Neural progenitor cell (in vitro differentiated cells): ENCODE measurements around the gene SYT6. TPM values are rescaled to one million over a fixed set of nuclear protein-coding genes. Genes with fewer than 3 reads are reported as not detected.

ENCODE experiments used
- DNase-seq: peaks from one replicate; pipeline ENCODE4 v3.0.0-alpha.2; 2016; ENCODE audit warnings: low spot score
- H2AFZ ChIP-seq: fragments of 200-600 bp; sonication (generic); replicated peaks from 2 replicates; pipeline ENCODE4 v1.6.1; 2016; ENCODE audit warnings: antibody characterized with exemption
- H3F3A ChIP-seq: fragments of 200-600 bp; sonication (generic); 2 replicates; pipeline ENCODE4 v1.6.1; 2016; ENCODE audit warnings: antibody characterized with exemption, low read depth
- H3K27ac ChIP-seq: fragments of 200-600 bp; sonication (generic); 2 replicates; pipeline ENCODE4 v1.5.1; 2016; ENCODE audit warnings: mild to moderate bottlenecking
- H3K27me3 ChIP-seq: fragments of 200-600 bp; sonication (generic); 2 replicates; pipeline ENCODE4 v1.6.1; 2016; ENCODE audit warnings: mild to moderate bottlenecking, moderate library complexity
- H3K36me3 ChIP-seq: fragments of 200-600 bp; sonication (generic); 2 replicates; pipeline ENCODE4 v1.5.1; 2016
- H3K4me1 ChIP-seq: fragments of 200-600 bp; sonication (generic); 2 replicates; pipeline ENCODE4 v1.6.1; 2016; ENCODE audit warnings: mixed run types
- H3K4me2 ChIP-seq: fragments of 200-600 bp; sonication (generic); 2 replicates; pipeline ENCODE4 v1.6.1; 2016
- H3K4me3 ChIP-seq: fragments of 200-600 bp; sonication (generic); 2 replicates; pipeline ENCODE4 v1.5.1; 2016
- H3K79me2 ChIP-seq: fragments of 200-600 bp; sonication (generic); 2 replicates; pipeline ENCODE4 v1.6.1; 2016; ENCODE audit warnings: low read depth
- H3K9ac ChIP-seq: fragments of 200-600 bp; sonication (generic); 2 replicates; pipeline ENCODE4 v1.6.1; 2016
- H3K9me3 ChIP-seq: fragments of 200-600 bp; sonication (generic); 2 replicates; pipeline ENCODE4 v1.5.1; 2016; ENCODE audit warnings: low read depth
- H4K20me1 ChIP-seq: fragments of 200-600 bp; sonication (generic); 2 replicates; pipeline ENCODE4 v1.6.1; 2016; ENCODE audit warnings: low read depth
- H3K27ac Mint-ChIP-seq: 3 replicates; pipeline ENCODE4 v1.8.0; 2021; ENCODE audit warnings: mixed read lengths
- H3K27me3 Mint-ChIP-seq: 2 replicates; pipeline ENCODE4 v1.8.0; 2022; ENCODE audit warnings: low read depth, mild to moderate bottlenecking, inconsistent platforms, moderate library complexity, mixed read lengths; ENCODE audit not compliant: insufficient read depth
- H3K36me3 Mint-ChIP-seq: 3 replicates; pipeline ENCODE4 v1.8.0; 2021; ENCODE audit warnings: mixed read lengths
- H3K4me1 Mint-ChIP-seq: 3 replicates; pipeline ENCODE4 v1.8.0; 2021; ENCODE audit warnings: mixed read lengths
- H3K4me3 Mint-ChIP-seq: 3 replicates; pipeline ENCODE4 v1.8.0; 2021; ENCODE audit warnings: mild to moderate bottlenecking, moderate library complexity, mixed read lengths
- H3K9me3 Mint-ChIP-seq: 3 replicates; pipeline ENCODE4 v1.8.0; 2020; ENCODE audit warnings: mixed read lengths
- CTCF ChIP-seq: fragments of 200-600 bp; sonication (generic); IDR thresholded peaks from 2 replicates; pipeline ENCODE4 v1.5.1; 2017; ENCODE audit warnings: antibody characterized with exemption, mild to moderate bottlenecking
- EZH2 ChIP-seq: fragments of 200-600 bp; sonication (generic); IDR thresholded peaks from 2 replicates; pipeline ENCODE4 v1.6.1; 2017; ENCODE audit warnings: antibody characterized with exemption, mild to moderate bottlenecking, moderate library complexity
- EZH2phosphoT487 ChIP-seq: fragments of 200-600 bp; sonication (generic); IDR thresholded peaks from 2 replicates; pipeline ENCODE4 v1.6.1; 2017; ENCODE audit warnings: antibody characterized with exemption
- total RNA-seq: library from RNA; depleted of rRNA; stranded (reverse); fragments of >200 nt; gene quantifications from 2 replicates; pipeline ENCODE4 v1.2.3, GENCODE V29; 2015; ENCODE audit warnings: low replicate concordance

SYT6 gene
- total RNA-seq, 1 donor from 2014 or later = 8.1 TPM

DNA sequence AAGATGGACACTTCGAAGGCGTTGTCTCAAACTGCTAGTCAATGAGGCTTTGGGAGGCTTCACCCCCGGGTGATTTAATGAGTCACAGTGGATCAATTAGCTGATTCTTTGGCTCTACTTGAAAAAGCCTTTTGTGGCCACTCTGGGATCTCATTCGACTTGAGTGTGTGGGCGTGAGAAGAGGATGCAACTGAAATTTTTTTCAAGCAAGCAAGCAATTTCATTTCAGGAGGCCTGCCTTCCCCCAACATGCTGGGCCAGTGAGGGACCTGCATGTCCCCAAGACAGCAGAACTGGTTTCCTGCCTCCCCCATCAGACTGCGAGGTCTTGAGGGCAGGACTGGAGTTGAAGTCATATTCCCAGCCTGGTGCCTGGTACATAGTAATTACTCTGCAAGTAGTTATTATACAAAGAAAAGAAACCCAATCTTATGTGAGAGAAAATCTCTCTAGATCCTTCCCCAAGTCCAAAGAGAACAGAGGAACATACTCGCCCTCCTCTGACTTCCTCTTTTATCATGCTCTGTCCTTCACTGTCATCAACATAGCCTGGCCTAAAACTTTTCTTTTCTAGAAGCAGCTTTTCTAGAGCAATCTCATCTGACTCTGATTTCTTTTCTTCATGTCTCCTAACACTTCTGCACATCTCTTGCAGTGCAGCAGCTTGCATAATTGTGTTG is 22.7 kb downstream of the SYT6 start:
- Histone ChIP-seq H3K27ac (no peak overlapping the region), H3K9me3 (no peaks in the 10 kb centered on the region), H3F3A (peaks cover 10% of the 10 kb centered on the region), H3K4me3 (no peak overlapping the region), H3K9ac (no peak overlapping the region), H3K27me3 (no peaks in the 10 kb centered on the region), H3K4me1 (peaks cover 16% of the 10 kb centered on the region), H3K36me3 (no peaks in the 10 kb centered on the region), H4K20me1 (peaks cover 4% of the 10 kb centered on the region), H2AFZ (no peak overlapping the region), H3K4me2 (peak overlapping the region; percentile 38), H3K79me2 (peaks cover 13% of the 10 kb centered on the region)
- no peak overlapping the region for H3K27ac Mint-ChIP-seq
- no peak overlapping the region for H3K4me3 Mint-ChIP-seq
- TF ChIP-seq CTCF = no peak
- TF ChIP-seq EZH2phosphoT487 = no peak
- no peak for TF ChIP-seq EZH2
- peaks cover 2% of the 10 kb centered on the region for H3K27me3 Mint-ChIP-seq
- H3K9me3 Mint-ChIP-seq = peaks cover 3% of the 10 kb centered on the region
- peaks cover 22% of the 10 kb centered on the region for H3K4me1 Mint-ChIP-seq
- peaks cover 8% of the 10 kb centered on the region for H3K36me3 Mint-ChIP-seq
- peak; percentile 42 for DNase-seq

DNA sequence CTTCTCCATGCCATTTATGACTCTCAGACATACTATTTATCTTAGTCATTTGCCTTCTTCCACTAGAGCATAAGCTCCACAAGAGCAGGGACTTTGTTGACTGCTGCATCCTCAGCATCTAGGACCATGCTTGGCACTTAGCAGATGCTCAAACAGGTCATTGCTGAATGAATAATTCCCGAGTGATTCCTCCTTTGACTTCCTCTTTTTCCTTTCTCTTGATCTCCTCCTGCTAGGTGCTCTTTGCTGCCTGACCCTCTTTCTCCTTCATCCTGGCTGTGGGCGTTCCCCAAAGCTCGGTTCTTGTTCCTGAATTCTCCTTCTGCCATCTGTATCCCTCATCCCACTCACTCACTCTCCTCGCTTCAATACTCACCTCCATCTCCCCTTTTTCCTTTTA is 23.5 kb downstream of the SYT6 start:
- TF ChIP-seq EZH2 (no peak), CTCF (no peak), EZH2phosphoT487 (no peak)
- Histone ChIP-seq H3K4me2 (peak overlapping the region; percentile 38), H3K79me2 (peaks cover 13% of the 10 kb centered on the region), H3K4me3 (no peak overlapping the region), H3K9ac (no peak overlapping the region), H3K4me1 (peaks cover 16% of the 10 kb centered on the region), H3K27me3 (no peaks in the 10 kb centered on the region), H3K27ac (no peak overlapping the region), H2AFZ (no peak overlapping the region), H3K36me3 (no peaks in the 10 kb centered on the region), H3K9me3 (no peaks in the 10 kb centered on the region), H3F3A (peaks cover 10% of the 10 kb centered on the region), H4K20me1 (peaks cover 4% of the 10 kb centered on the region)
- Mint-ChIP-seq H3K27ac (no peak overlapping the region), H3K9me3 (peaks cover 3% of the 10 kb centered on the region), H3K4me3 (no peak overlapping the region), H3K27me3 (peaks cover 2% of the 10 kb centered on the region), H3K36me3 (peaks cover 6% of the 10 kb centered on the region), H3K4me1 (peaks cover 27% of the 10 kb centered on the region)
- no peak for DNase-seq

DNA sequence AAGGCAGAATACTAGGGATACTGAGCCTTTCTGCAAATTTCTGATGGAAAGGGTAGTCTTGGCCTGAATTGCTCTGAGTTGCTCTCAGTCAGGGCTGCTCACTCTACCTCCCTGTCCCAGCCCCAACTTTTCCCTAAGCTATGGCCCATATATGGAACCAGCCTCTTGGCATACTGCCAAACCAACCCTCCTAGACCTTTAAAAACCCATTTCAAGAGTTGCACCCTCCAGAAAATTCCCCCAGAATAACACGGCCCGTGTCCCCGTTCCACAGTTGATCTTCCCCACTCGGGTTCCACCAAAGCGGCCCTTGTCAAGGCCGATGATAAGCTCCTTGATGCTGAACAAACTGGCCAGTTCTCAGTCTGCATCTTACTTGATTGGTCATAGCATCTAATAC is 25.4 kb downstream of the SYT6 start:
- H3K36me3 ChIP-seq = no peaks in the 10 kb centered on the region
- H3K36me3 Mint-ChIP-seq = peaks cover 9% of the 10 kb centered on the region
- peaks cover 5% of the 10 kb centered on the region for H3K27me3 Mint-ChIP-seq

More for the DNA sequence above, 25.4 kb downstream of the SYT6 start:
- H3K4me3 ChIP-seq = no peak overlapping the region
- TF ChIP-seq EZH2 (no peak), EZH2phosphoT487 (no peak), CTCF (no peak)
- peaks cover 3% of the 10 kb centered on the region for H3K9me3 Mint-ChIP-seq
- no peak overlapping the region for H2AFZ ChIP-seq
- no peak overlapping the region for H3K4me3 Mint-ChIP-seq
- peaks cover 38% of the 10 kb centered on the region for H3K4me1 Mint-ChIP-seq
- no peak overlapping the region for H3K27ac Mint-ChIP-seq
- H3K9ac ChIP-seq = no peak overlapping the region
- no peaks in the 10 kb centered on the region for H4K20me1 ChIP-seq
- no peaks in the 10 kb centered on the region for H3K9me3 ChIP-seq
- peaks cover 11% of the 10 kb centered on the region for H3F3A ChIP-seq
- H3K27me3 ChIP-seq = no peaks in the 10 kb centered on the region
- no peak for DNase-seq
- H3K27ac ChIP-seq = no peak overlapping the region
- H3K4me1 ChIP-seq = peaks cover 18% of the 10 kb centered on the region
- H3K4me2 ChIP-seq = no peak overlapping the region
- peaks cover 7% of the 10 kb centered on the region for H3K79me2 ChIP-seq
